GM18951 (cell line): ENCODE results near the gene EMILIN2.
"Not testable (repeated sequence)": the region's sequence is repeated elsewhere in the genome, so short reads cannot be mapped to it uniquely, and the experiment has no call there.

Source experiments
- POLR2A ChIP-seq: IDR thresholded peaks from 4 replicates; pipeline ENCODE4 v1.6.1; 2011; ENCODE audit warnings: mild to moderate bottlenecking; ENCODE audit not compliant: insufficient read length, insufficient read depth; ENCODE audit errors: extremely low read depth
- in situ Hi-C: fragments of 300-500 bp; cut with MboI; formaldehyde crosslinking; loops from one replicate; pipeline ENCODE4 v1.12.0; 2022; ENCODE audit warnings: low sequenced_read_pairs, mixed read lengths, inconsistent platforms; ENCODE audit not compliant: unreplicated experiment

Gene EMILIN2

GRCh38 chr18:2914185-2914880, 67.5 kb downstream of the EMILIN2 start:
- TF ChIP-seq POLR2A: no peak
- in situ Hi-C loops: no loop called here

- no peak for TF ChIP-seq POLR2A
- in situ Hi-C loops: no loop called here
These were observed 68.1 kb downstream of the EMILIN2 start for GRCh38 chr18:2914881-2915240.

- in situ Hi-C loops: not testable (repeated sequence)
These were observed 68.7 kb downstream of the EMILIN2 start for GRCh38 chr18:2915486-2915885.

GRCh38 chr18:2916184-2916583, 69.4 kb downstream of the EMILIN2 start:
- no peak for TF ChIP-seq POLR2A
- in situ Hi-C loops: no loop called here

- TF ChIP-seq POLR2A: no peak
- in situ Hi-C loops: no loop called here
These were observed 70.6 kb downstream of the EMILIN2 start for GRCh38 chr18:2917259-2918047.

GRCh38 chr18:2918761-2919550, 72.2 kb downstream of the EMILIN2 start:
- in situ Hi-C loops: no loop called here
- no peak for TF ChIP-seq POLR2A

- in situ Hi-C loops: no loop called here
- TF ChIP-seq POLR2A: no peak
These were observed 72.8 kb downstream of the EMILIN2 start for GRCh38 chr18:2919600-2919999.

- no peak for TF ChIP-seq POLR2A
- in situ Hi-C loops: no loop called here
These were observed 73.2 kb downstream of the EMILIN2 start for GRCh38 chr18:2920027-2920426.

GRCh38 chr18:2920546-2921343, 73.9 kb downstream of the EMILIN2 start:
- in situ Hi-C loops: no loop called here
- TF ChIP-seq POLR2A: no peak

GRCh38 chr18:2921778-2922177, 75.0 kb downstream of the EMILIN2 start:
- TF ChIP-seq POLR2A: no peak

GRCh38 chr18:2923464-2923863, 76.7 kb downstream of the EMILIN2 start:
- TF ChIP-seq POLR2A: no peak
- in situ Hi-C loops: no loop called here

More at GRCh38 chr18:2921778-2922177, 75.0 kb downstream of the EMILIN2 start:
- in situ Hi-C loops: no loop called here

- TF ChIP-seq POLR2A: no peak
- in situ Hi-C loops: no loop called here
These were observed 78.1 kb downstream of the EMILIN2 start for GRCh38 chr18:2924920-2925319.

- no peak for TF ChIP-seq POLR2A
- in situ Hi-C loops: no loop called here
These were observed 79.7 kb downstream of the EMILIN2 start for GRCh38 chr18:2926528-2926927.

- TF ChIP-seq POLR2A: no peak
- in situ Hi-C loops: no loop called here
These were observed 80.9 kb downstream of the EMILIN2 start for GRCh38 chr18:2927745-2928144.
